GM18526 (cell line): ENCODE measurements around the gene TRIM69.

Experiments
- POLR2A ChIP-seq: IDR thresholded peaks from 3 replicates; pipeline ENCODE4 v1.6.1; 2011; ENCODE audit not compliant: insufficient read length; ENCODE audit errors: extremely low read depth

The TRIM69 gene

GRCh38 chr15:44713006-44713966, 23.0 kb upstream of the TRIM69 start:
- no peak for TF ChIP-seq POLR2A

DNA sequence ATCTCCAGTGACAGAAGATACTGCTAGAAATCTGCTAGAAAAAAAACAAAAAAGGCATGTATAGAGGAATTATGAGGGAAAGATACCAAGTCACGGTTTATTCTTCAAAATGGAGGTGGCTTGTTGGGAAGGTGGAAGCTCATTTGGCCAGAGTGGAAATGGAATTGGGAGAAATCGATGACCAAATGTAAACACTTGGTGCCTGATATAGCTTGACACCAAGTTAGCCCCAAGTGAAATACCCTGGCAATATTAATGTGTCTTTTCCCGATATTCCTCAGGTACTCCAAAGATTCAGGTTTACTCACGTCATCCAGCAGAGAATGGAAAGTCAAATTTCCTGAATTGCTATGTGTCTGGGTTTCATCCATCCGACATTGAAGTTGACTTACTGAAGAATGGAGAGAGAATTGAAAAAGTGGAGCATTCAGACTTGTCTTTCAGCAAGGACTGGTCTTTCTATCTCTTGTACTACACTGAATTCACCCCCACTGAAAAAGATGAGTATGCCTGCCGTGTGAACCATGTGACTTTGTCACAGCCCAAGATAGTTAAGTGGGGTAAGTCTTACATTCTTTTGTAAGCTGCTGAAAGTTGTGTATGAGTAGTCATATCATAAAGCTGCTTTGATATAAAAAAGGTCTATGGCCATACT, 21.1 kb upstream of the TRIM69 start:
- no peak for TF ChIP-seq POLR2A

DNA sequence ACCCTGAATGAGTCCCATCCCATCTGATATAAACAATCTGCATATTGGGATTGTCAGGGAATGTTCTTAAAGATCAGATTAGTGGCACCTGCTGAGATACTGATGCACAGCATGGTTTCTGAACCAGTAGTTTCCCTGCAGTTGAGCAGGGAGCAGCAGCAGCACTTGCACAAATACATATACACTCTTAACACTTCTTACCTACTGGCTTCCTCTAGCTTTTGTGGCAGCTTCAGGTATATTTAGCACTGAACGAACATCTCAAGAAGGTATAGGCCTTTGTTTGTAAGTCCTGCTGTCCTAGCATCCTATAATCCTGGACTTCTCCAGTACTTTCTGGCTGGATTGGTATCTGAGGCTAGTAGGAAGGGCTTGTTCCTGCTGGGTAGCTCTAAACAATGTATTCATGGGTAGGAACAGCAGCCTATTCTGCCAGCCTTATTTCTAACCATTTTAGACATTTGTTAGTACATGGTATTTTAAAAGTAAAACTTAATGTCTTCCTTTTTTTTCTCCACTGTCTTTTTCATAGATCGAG, 20.5 kb upstream of the TRIM69 start:
- TF ChIP-seq POLR2A, result no peak

DNA sequence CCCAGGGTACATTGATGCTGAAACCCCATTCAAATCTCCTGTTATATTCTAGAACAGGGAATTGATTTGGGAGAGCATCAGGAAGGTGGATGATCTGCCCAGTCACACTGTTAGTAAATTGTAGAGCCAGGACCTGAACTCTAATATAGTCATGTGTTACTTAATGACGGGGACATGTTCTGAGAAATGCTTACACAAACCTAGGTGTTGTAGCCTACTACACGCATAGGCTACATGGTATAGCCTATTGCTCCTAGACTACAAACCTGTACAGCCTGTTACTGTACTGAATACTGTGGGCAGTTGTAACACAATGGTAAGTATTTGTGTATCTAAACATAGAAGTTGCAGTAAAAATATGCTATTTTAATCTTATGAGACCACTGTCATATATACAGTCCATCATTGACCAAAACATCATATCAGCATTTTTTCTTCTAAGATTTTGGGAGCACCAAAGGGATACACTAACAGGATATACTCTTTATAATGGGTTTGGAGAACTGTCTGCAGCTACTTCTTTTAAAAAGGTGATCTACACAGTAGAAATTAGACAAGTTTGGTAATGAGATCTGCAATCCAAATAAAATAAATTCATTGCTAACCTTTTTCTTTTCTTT, 19.2 kb upstream of the TRIM69 start:
- peak; percentile 11 for TF ChIP-seq POLR2A

- no peak for TF ChIP-seq POLR2A
Measured at GRCh38 chr15:44718180-44718926, 18.0 kb upstream of the TRIM69 start.

DNA sequence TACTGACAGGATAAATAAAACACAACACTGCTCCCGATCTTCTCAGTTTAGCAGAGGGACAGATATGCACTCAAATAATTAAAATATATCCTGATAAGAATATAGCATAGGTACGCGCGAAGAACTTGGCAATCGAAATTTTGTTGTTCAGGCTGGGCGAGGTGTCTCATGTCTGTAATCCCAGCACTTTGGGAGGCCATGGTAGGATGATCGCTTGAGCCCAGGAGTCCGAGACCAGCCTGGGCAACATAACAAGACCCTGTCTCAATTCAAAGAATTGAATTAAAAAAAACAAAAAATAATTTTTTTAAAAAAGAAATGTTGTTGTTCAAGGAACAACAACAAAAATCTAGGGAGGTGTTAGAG, 17.4 kb upstream of the TRIM69 start:
- no peak for TF ChIP-seq POLR2A

GRCh38 chr15:44719293-44719999, 16.9 kb upstream of the TRIM69 start:
- peak; percentile 66 for TF ChIP-seq POLR2A

GRCh38 chr15:44720460-44721176, 15.7 kb upstream of the TRIM69 start:
- peak; percentile 32 for TF ChIP-seq POLR2A

- TF ChIP-seq POLR2A, result no peak
Measured at GRCh38 chr15:44722011-44722410, 14.3 kb upstream of the TRIM69 start.

GRCh38 chr15:44726136-44726535, 10.2 kb upstream of the TRIM69 start:
- no peak for TF ChIP-seq POLR2A

DNA sequence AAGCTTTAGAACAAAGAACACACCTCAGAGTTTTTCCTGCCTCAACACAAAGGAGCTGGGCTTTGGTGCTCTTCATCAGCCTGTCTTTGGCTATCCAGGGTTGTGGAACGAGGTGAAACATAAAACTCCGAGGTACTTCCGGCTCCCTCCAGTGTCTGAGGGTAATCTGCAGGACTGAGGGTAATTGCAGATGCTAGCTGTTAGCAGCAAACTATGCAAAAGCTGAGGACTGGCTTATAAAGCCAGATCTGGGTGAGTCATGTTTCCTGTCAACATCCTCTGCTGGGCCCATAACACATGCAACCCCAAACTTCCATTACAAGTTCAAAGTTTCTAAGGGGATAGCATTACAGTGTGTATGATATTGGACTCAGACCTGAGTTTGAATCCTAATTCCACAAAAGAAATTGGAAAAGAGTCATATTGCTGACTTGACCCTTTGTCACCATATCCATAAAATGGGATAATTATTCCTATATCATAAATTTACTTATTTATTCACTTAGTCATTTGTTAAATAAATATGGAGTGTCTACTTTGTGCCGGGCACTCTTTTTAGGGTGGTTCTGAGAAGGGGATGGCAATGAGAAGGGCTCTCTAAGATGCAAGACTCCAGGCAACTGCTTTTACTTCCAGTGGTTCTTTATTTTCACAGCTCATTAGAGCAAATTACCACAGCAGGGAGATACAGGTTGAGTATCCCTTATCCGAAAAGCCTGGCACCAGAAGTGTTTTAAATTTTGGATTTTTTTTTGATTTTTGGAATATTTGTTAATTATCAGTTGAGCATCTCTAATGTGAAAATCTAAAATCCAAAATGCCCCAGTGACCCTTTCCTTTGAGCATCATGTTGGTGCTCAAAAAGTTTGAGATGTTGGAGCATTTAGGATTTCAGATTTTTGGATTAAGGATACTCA, 9.5 kb upstream of the TRIM69 start:
- peak; percentile 71 for TF ChIP-seq POLR2A

- no peak for TF ChIP-seq POLR2A
Measured at GRCh38 chr15:44727485-44728231, 8.7 kb upstream of the TRIM69 start.

GRCh38 chr15:44728232-44728575, 8.1 kb upstream of the TRIM69 start:
- TF ChIP-seq POLR2A, result peak; percentile 52
